Neuronal stem cell (in vitro differentiated cells): ENCODE results near the gene NR3C2.

Experiments
- DNase-seq: peaks from one replicate; pipeline ENCODE4 v3.0.0-alpha.2; 2013; ENCODE audit warnings: low spot score
- H2AFZ ChIP-seq: one replicate; pipeline ENCODE4 v1.6.1; 2013; ENCODE audit warnings: mild to moderate bottlenecking, low read length, inconsistent platforms
- H2AK5ac ChIP-seq: 2 replicates; pipeline ENCODE4 v1.6.1; 2013; ENCODE audit warnings: low read depth, mild to moderate bottlenecking, inconsistent platforms, low read length, moderate library complexity, mixed read lengths
- H2BK120ac ChIP-seq: 2 replicates; pipeline ENCODE4 v1.6.1; 2013; ENCODE audit warnings: low read depth, mild to moderate bottlenecking, inconsistent platforms, low read length, moderate library complexity, mixed read lengths
- H2BK12ac ChIP-seq: one replicate; pipeline ENCODE4 v1.6.1; 2013; ENCODE audit warnings: low read length, inconsistent platforms
- H2BK15ac ChIP-seq: 2 replicates; pipeline ENCODE4 v1.6.1; 2013; ENCODE audit warnings: mild to moderate bottlenecking, low read length, inconsistent platforms, mixed read lengths
- H2BK5ac ChIP-seq: one replicate; pipeline ENCODE4 v1.6.1; 2013; ENCODE audit warnings: inconsistent platforms, mild to moderate bottlenecking, low read length, moderate library complexity
- H3K14ac ChIP-seq: one replicate; pipeline ENCODE4 v1.6.1; 2013; ENCODE audit warnings: low read length, inconsistent platforms
- H3K18ac ChIP-seq: 2 replicates; pipeline ENCODE4 v1.6.1; 2013; ENCODE audit warnings: low read length, inconsistent platforms
- H3K23ac ChIP-seq: 2 replicates; pipeline ENCODE4 v1.6.1; 2013; ENCODE audit warnings: low read depth, mild to moderate bottlenecking, mixed read lengths, low read length, inconsistent platforms; ENCODE audit not compliant: poor library complexity
- H3K27ac ChIP-seq: replicated peaks from 3 replicates; pipeline ENCODE4 v1.5.1; 2013; ENCODE audit warnings: low read length, inconsistent platforms
- H3K27me3 ChIP-seq, 3 experiments: 2 replicates each; pipeline ENCODE4 v1.6.1; 2013; ENCODE audit warnings: low read length in 3 of 3, mild to moderate bottlenecking in 2 of 3, inconsistent platforms in 1 of 3, low read depth in 1 of 3, mixed read lengths in 1 of 3, moderate library complexity in 1 of 3; ENCODE audit not compliant: control insufficient read depth in 3 of 3, insufficient read depth in 3 of 3
- H3K36me3 ChIP-seq, 2 donors: replicated peaks in 1 of 2; 2 replicates each; pipeline ENCODE4 v1.6.1; 2013; ENCODE audit warnings: low read length in 2 of 2; ENCODE audit not compliant: control insufficient read depth in 2 of 2, insufficient read depth in 2 of 2
- H3K4ac ChIP-seq: 2 replicates; pipeline ENCODE4 v1.6.1; 2013; ENCODE audit warnings: inconsistent platforms, mild to moderate bottlenecking, low read length, moderate library complexity
- H3K4me1 ChIP-seq, 2 donors: 1 replicate in 1 of 2; 2 replicates in 1 of 2; pipeline ENCODE4 v1.6.1; 2013; ENCODE audit warnings: low read length in 2 of 2, low read depth in 1 of 2; ENCODE audit not compliant: control insufficient read depth in 2 of 2, insufficient read depth in 1 of 2
- H3K4me2 ChIP-seq: one replicate; pipeline ENCODE4 v1.6.1; 2013; ENCODE audit warnings: mild to moderate bottlenecking, low read length, inconsistent platforms; ENCODE audit not compliant: insufficient read depth, poor library complexity, severe bottlenecking
- H3K4me3 ChIP-seq, 2 donors: 2 replicates each; pipeline ENCODE4 v1.5.1; 2013; ENCODE audit warnings: low read length in 2 of 2, mild to moderate bottlenecking in 2 of 2, inconsistent platforms in 1 of 2, moderate library complexity in 1 of 2
- H3K79me1 ChIP-seq: one replicate; pipeline ENCODE4 v1.6.1; 2013; ENCODE audit warnings: low read depth, mild to moderate bottlenecking, inconsistent platforms, low read length, moderate library complexity
- H3K9ac ChIP-seq: one replicate; pipeline ENCODE4 v1.6.1; 2013; ENCODE audit warnings: mild to moderate bottlenecking, low read depth, low read length, inconsistent platforms; ENCODE audit not compliant: poor library complexity
- H3K9me3 ChIP-seq, 2 donors: replicated peaks in 1 of 2; 2 replicates each; pipeline versions ENCODE3 to v1.6.1; 2013; ENCODE audit warnings: low read length in 2 of 2, mild to moderate bottlenecking in 2 of 2, inconsistent platforms in 1 of 2, low read depth in 1 of 2, mixed read lengths in 1 of 2, moderate library complexity in 1 of 2; ENCODE audit not compliant: control insufficient read depth in 2 of 2, insufficient read depth in 1 of 2
- H4K8ac ChIP-seq: one replicate; pipeline ENCODE4 v1.6.1; 2013; ENCODE audit warnings: low read depth, mild to moderate bottlenecking, inconsistent platforms, low read length, moderate library complexity
- H4K91ac ChIP-seq: one replicate; pipeline ENCODE4 v1.6.1; 2013; ENCODE audit warnings: low read length, low read depth, mild to moderate bottlenecking, inconsistent platforms; ENCODE audit not compliant: poor library complexity
- WGBS, 2 donors: extraction: QIAGEN DNeasy Blood & Tissue Kit; methylation state at CpG; one replicate each; pipeline ENCODE4 v1.1.7; 2013; ENCODE audit warnings: missing lambda C conversion rate in 2 of 2, mixed read lengths in 1 of 2; ENCODE audit not compliant: insufficient read length in 2 of 2, insufficient replicate concordance in 1 of 2; ENCODE audit errors: extremely low coverage in 2 of 2; 5-methylcytosine and 5-hydroxymethylcytosine counted together

The NR3C2 gene

DNA sequence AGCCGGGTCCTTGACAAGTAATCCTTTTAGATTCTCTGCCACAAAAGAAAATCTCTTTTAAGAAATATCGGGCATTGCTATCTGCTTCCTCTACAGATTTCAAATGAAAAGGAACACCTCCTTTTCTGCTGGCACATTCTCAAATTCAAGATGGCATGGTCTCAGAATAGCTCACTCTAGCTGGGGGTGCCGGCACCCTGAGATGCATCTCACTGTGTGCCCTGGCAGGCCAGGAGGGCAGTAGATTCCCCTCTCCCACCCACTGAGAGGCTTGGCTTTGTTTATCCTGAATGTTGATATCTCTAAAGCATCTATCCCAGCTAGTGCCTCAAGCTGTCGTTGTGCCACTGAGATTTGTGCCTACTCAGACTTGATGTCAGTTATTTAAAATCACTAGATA is 390.8 kb downstream of the NR3C2 start:
- Histone ChIP-seq H2BK12ac (no peak overlapping the region), H4K91ac (no peak overlapping the region), H3K18ac (no peak overlapping the region), H4K8ac (no peak overlapping the region), H3K27me3 (no peaks in the 10 kb centered on the region), H2AFZ (no peak overlapping the region), H3K4me3 (no peak overlapping the region), H3K4me1 (peaks cover 0 to 3% of the 10 kb centered on the region in 2 donors), H3K27ac (no peak overlapping the region), H2BK15ac (no peak overlapping the region), H3K79me1 (no peaks in the 10 kb centered on the region), H3K9ac (no peak overlapping the region), H3K23ac (no peak overlapping the region), H3K4ac (no peak overlapping the region), H2AK5ac (no peak overlapping the region), H3K36me3 (no peaks in the 10 kb centered on the region), H3K4me2 (no peak overlapping the region), H3K9me3 (no peaks in the 10 kb centered on the region), H3K14ac (no peak overlapping the region), H2BK120ac (no peak overlapping the region), H2BK5ac (no peak overlapping the region)
- WGBS, 2 donors, result no CpG with 5 or more reads among the region's 4 CpGs
- no peak for DNase-seq

GRCh38 chr4:148048598-148048997 is 393.6 kb downstream of the NR3C2 start:
- no peak overlapping the region for H2AK5ac ChIP-seq
- H3K14ac ChIP-seq, result no peak overlapping the region
- H3K4me3 ChIP-seq, result no peak overlapping the region
- H3K9ac ChIP-seq, result no peak overlapping the region
- DNase-seq, result no peak
- H2BK5ac ChIP-seq, result no peak overlapping the region
- H3K4me2 ChIP-seq, result no peak overlapping the region
- H3K18ac ChIP-seq, result no peak overlapping the region
- H2AFZ ChIP-seq, result no peak overlapping the region
- peaks cover 0 to 3% of the 10 kb centered on the region in 2 donors for H3K4me1 ChIP-seq
- no peak overlapping the region for H3K4ac ChIP-seq
- no peaks in the 10 kb centered on the region for H3K9me3 ChIP-seq
- H4K8ac ChIP-seq, result no peak overlapping the region
- H3K27ac ChIP-seq, result no peak overlapping the region
- H3K36me3 ChIP-seq, result no peaks in the 10 kb centered on the region
- H3K27me3 ChIP-seq, result no peaks in the 10 kb centered on the region
- no peak overlapping the region for H2BK15ac ChIP-seq
- no CpG with 5 or more reads among the region's 4 CpGs for WGBS, 2 donors
- H2BK12ac ChIP-seq, result no peak overlapping the region
- no peaks in the 10 kb centered on the region for H3K79me1 ChIP-seq
- H2BK120ac ChIP-seq, result no peak overlapping the region
- no peak overlapping the region for H4K91ac ChIP-seq
- H3K23ac ChIP-seq, result no peak overlapping the region

DNA sequence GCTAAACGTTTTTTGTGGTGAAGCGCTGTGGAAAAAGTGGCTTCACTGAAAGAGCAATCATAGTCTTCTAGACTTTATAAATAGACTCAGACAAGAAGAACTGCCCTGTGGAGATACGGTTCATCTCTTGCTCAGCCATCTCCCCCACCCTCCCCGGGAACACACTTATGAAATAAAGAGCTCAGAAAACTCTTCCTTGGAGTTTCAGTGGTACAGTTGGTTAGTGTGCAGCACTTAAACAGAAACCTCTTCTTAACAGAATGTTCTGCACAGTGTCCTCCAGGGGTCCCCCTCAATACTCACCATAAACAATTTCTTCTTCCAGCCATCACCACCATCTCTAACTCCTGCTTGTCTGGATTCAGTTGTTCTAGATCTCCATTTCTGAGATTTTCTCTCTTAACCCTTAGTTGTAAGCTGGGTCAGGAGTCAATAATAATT is 397.3 kb downstream of the NR3C2 start:
- H2BK120ac ChIP-seq, result no peak overlapping the region
- no peak overlapping the region for H2BK15ac ChIP-seq
- H3K9ac ChIP-seq, result no peak overlapping the region
- H2AFZ ChIP-seq, result no peak overlapping the region
- no CpG with 5 or more reads among the region's 4 CpGs for WGBS, 2 donors
- H3K18ac ChIP-seq, result no peak overlapping the region
- H3K14ac ChIP-seq, result no peak overlapping the region
- H3K27ac ChIP-seq, result no peak overlapping the region
- no peak overlapping the region for H2AK5ac ChIP-seq
- H4K91ac ChIP-seq, result no peak overlapping the region
- no peaks in the 10 kb centered on the region for H3K36me3 ChIP-seq
- H3K4ac ChIP-seq, result no peak overlapping the region
- no peak overlapping the region for H2BK5ac ChIP-seq
- no peak overlapping the region for H4K8ac ChIP-seq
- no peak overlapping the region for H3K4me3 ChIP-seq
- H3K9me3 ChIP-seq, result no peaks in the 10 kb centered on the region
- H3K4me2 ChIP-seq, result no peak overlapping the region
- no peak for DNase-seq
- no peaks in the 10 kb centered on the region for H3K79me1 ChIP-seq
- no peak overlapping the region for H3K23ac ChIP-seq
- H3K4me1 ChIP-seq, result peaks cover 0 to 3% of the 10 kb centered on the region in 2 donors
- H2BK12ac ChIP-seq, result no peak overlapping the region
- H3K27me3 ChIP-seq, result no peaks in the 10 kb centered on the region

- Histone ChIP-seq H3K27ac (no peak overlapping the region), H3K4me1 (peaks cover 0 to 3% of the 10 kb centered on the region in 2 donors), H3K27me3 (no peaks in the 10 kb centered on the region), H2BK5ac (no peak overlapping the region), H3K36me3 (no peaks in the 10 kb centered on the region), H3K4me3 (no peak overlapping the region), H2BK120ac (no peak overlapping the region), H2BK12ac (no peak overlapping the region), H2AFZ (no peak overlapping the region), H3K4ac (no peak overlapping the region), H3K14ac (no peak overlapping the region), H3K9me3 (no peaks in the 10 kb centered on the region), H4K8ac (no peak overlapping the region), H2AK5ac (no peak overlapping the region), H3K18ac (no peak overlapping the region), H3K23ac (no peak overlapping the region), H3K9ac (no peak overlapping the region), H3K79me1 (no peaks in the 10 kb centered on the region), H3K4me2 (no peak overlapping the region), H4K91ac (no peak overlapping the region), H2BK15ac (no peak overlapping the region)
- WGBS, 2 donors, result no CpG with 5 or more reads among the region's 9 CpGs
- no peak for DNase-seq
Measured at GRCh38 chr4:148044089-148044911, 397.9 kb downstream of the NR3C2 start.
